ENCODE data around the gene PEAR1.

The PEAR1 gene

GRCh38 chr1:156893048-156893953, at the start of gene PEAR1:
TSS of gene PEAR1 (plus strand) at chr1:156893718. CDS start at chr1:156903927, 10,209 bp downstream.
- DNase-seq (ENCODE audit: low read depth), result no peak

GRCh38 chr1:156844102-156844501, 49.4 kb upstream of the PEAR1 start:
- no peak for DNase-seq (ENCODE audit: low read depth)

- no peak for DNase-seq (ENCODE audit: low read depth)
These were observed 48.9 kb upstream of the PEAR1 start for GRCh38 chr1:156844638-156845037.

- no peak for DNase-seq (ENCODE audit: low read depth)
These were observed 48.2 kb upstream of the PEAR1 start for GRCh38 chr1:156845055-156845952.

- no peak for DNase-seq (ENCODE audit: low read depth)
These were observed 47.5 kb upstream of the PEAR1 start for GRCh38 chr1:156845953-156846545.

GRCh38 chr1:156846643-156847042, 46.9 kb upstream of the PEAR1 start:
- no peak for DNase-seq (ENCODE audit: low read depth)

GRCh38 chr1:156847591-156848460, 45.7 kb upstream of the PEAR1 start:
- DNase-seq (ENCODE audit: low read depth), result no peak

- DNase-seq (ENCODE audit: low read depth), result no peak
These were observed 44.9 kb upstream of the PEAR1 start for GRCh38 chr1:156848461-156849150.

- DNase-seq (ENCODE audit: low read depth), result no peak
These were observed 44.4 kb upstream of the PEAR1 start for GRCh38 chr1:156849151-156849496.

- no peak for DNase-seq (ENCODE audit: low read depth)
These were observed 41.6 kb upstream of the PEAR1 start for GRCh38 chr1:156851779-156852417.

- no peak for DNase-seq (ENCODE audit: low read depth)
These were observed 41.1 kb upstream of the PEAR1 start for GRCh38 chr1:156852418-156852874.

GRCh38 chr1:156853761-156854160, 39.8 kb upstream of the PEAR1 start:
- no peak for DNase-seq (ENCODE audit: low read depth)

- DNase-seq (ENCODE audit: low read depth), result no peak
These were observed 38.9 kb upstream of the PEAR1 start for GRCh38 chr1:156854634-156855033.

- no peak for DNase-seq (ENCODE audit: low read depth)
These were observed 37.2 kb upstream of the PEAR1 start for GRCh38 chr1:156856282-156856785.

GRCh38 chr1:156857532-156857931, 36.0 kb upstream of the PEAR1 start:
- no peak for DNase-seq (ENCODE audit: low read depth)

GRCh38 chr1:156858555-156858956, 35.0 kb upstream of the PEAR1 start:
- DNase-seq (ENCODE audit: low read depth), result no peak

GRCh38 chr1:156858959-156859522, 34.5 kb upstream of the PEAR1 start, which contains the start of gene INSRR:
TSS of gene INSRR (minus strand) at chr1:156859117. CDS start at chr1:156858621, 496 bp downstream.
- no peak for DNase-seq (ENCODE audit: low read depth)

- no peak for DNase-seq (ENCODE audit: low read depth)
These were observed 33.9 kb upstream of the PEAR1 start for GRCh38 chr1:156859523-156860112.

GRCh38 chr1:156860113-156860627, 33.3 kb upstream of the PEAR1 start:
- no peak for DNase-seq (ENCODE audit: low read depth)

All from HS-27A (cell line).